IMR-90 (cell line): ENCODE data around the gene NOL4L. TPM values are rescaled to one million over a fixed set of nuclear protein-coding genes. Genes with fewer than 3 reads are reported as not detected.
A peak's percentile ranks its signal among the peaks of the same experiment; 100 is the strongest.

ENCODE experiments used
- SMC3 ChIP-seq: fragments of 150-350 bp; IDR thresholded peaks from 2 replicates; pipeline ENCODE4 v1.6.1; 2016; ENCODE audit warnings: low read depth, mild to moderate bottlenecking, antibody characterized with exemption, low read length, moderate library complexity
- USF2 ChIP-seq: fragments of 150-350 bp; IDR thresholded peaks from 2 replicates; pipeline ENCODE4 v1.6.1; 2017; ENCODE audit warnings: mild to moderate bottlenecking, antibody characterized with exemption, low read length, low read depth
- polyA plus RNA-seq, 3 experiments: library from polyadenylated mRNA; depleted of rRNA; stranded (reverse); fragments of >200 nt; gene quantifications; 2 replicates each; pipeline ENCODE4 v1.2.3, GENCODE V29; 2012; ENCODE audit warnings: low replicate concordance in 1 of 3
- total RNA-seq: library from RNA; depleted of rRNA; stranded (reverse); fragments of >200 nt; gene quantifications from 2 replicates; pipeline ENCODE4 v1.2.3, GENCODE V29; 2012

NOL4L gene
- total and polyA plus RNA-seq, 2 of the 4 experiments (the other 2 are of a cell fraction) = 4.7 to 13.3 TPM

GRCh38 chr20:32484958-32485769, 100.0 kb downstream of the NOL4L start (continued):
- TF ChIP-seq USF2 = no peak
- peak; percentile 53 for TF ChIP-seq SMC3
